CD4-positive, alpha-beta T cell (primary cell): Measurements from ENCODE around the gene HSP90B1. TPM values are rescaled to one million over a fixed set of nuclear protein-coding genes. Genes with fewer than 3 reads are reported as not detected.

ENCODE experiments used
- ATAC-seq: fragments of 200-7000 bp; cut with Tn5 transposase; one replicate; pipeline ENCODE4 v1.10.0; 2022; ENCODE audit warnings: mild to moderate bottlenecking; ENCODE audit not compliant: poor library complexity
- CTCF ChIA-PET: fragments of 350-600 bp; sonication (Branson Sonifier 250); formaldehyde crosslinking; loops from one replicate; lab custom pipeline; 2021; ENCODE audit warnings: antibody characterized with exemption, inconsistent platforms; lab: Charles Lee
- POLR2A ChIA-PET: fragments of 350-600 bp; sonication (Branson Sonifier 250); formaldehyde crosslinking; loops from one replicate; lab custom pipeline; 2021; ENCODE audit warnings: antibody characterized with exemption, inconsistent platforms; lab: Charles Lee
- DNase-seq, 14 experiments: peaks; one replicate each; pipeline ENCODE4 v3.0.0-alpha.2; 2013 to 2020; ENCODE audit warnings: mixed read lengths in 2 of 14
- H3K27ac ChIP-seq, 2 donors: one replicate each; pipeline versions ENCODE4 v1.5.1 to v1.7.0; 2013; ENCODE audit warnings: low read length in 2 of 2, low read depth in 1 of 2, mild to moderate bottlenecking in 1 of 2
- H3K27me3 ChIP-seq, 2 experiments: 1 replicate in 1 of 2; 2 replicates in 1 of 2; pipeline versions ENCODE4 v1.6.1 to v1.7.0; 2013; ENCODE audit warnings: low read length in 2 of 2, control low read depth in 1 of 2, mild to moderate bottlenecking in 1 of 2, moderate library complexity in 1 of 2; ENCODE audit not compliant: insufficient read depth in 2 of 2, control insufficient read depth in 1 of 2
- H3K36me3 ChIP-seq: one replicate; pipeline ENCODE4 v1.6.1; 2013; ENCODE audit warnings: low read length, control low read depth; ENCODE audit not compliant: insufficient read depth
- H3K4me1 ChIP-seq: one replicate; pipeline ENCODE4 v1.6.1; 2013; ENCODE audit warnings: low read length, control low read depth; ENCODE audit not compliant: insufficient read depth
- H3K4me3 ChIP-seq: one replicate; pipeline ENCODE4 v1.5.1; 2013; ENCODE audit warnings: mild to moderate bottlenecking, low read length, moderate library complexity
- H3K9me3 ChIP-seq, 2 experiments: 1 replicate in 1 of 2; 2 replicates in 1 of 2; pipeline versions ENCODE4 v1.6.1 to v1.7.0; 2013; ENCODE audit warnings: low read length in 2 of 2, mild to moderate bottlenecking in 2 of 2, control low read depth in 1 of 2, moderate library complexity in 1 of 2; ENCODE audit not compliant: control insufficient read depth in 1 of 2, insufficient read depth in 1 of 2
- H3K27ac Mint-ChIP-seq: one replicate; pipeline ENCODE4 v1.8.0; 2020; ENCODE audit warnings: mixed read lengths
- H3K27me3 Mint-ChIP-seq: one replicate; pipeline ENCODE4 v1.8.0; 2021; ENCODE audit warnings: mixed read lengths
- H3K36me3 Mint-ChIP-seq: one replicate; pipeline ENCODE4 v1.8.0; 2021; ENCODE audit warnings: low read depth, mixed read lengths
- H3K4me1 Mint-ChIP-seq: one replicate; pipeline ENCODE4 v1.8.0; 2021; ENCODE audit warnings: low read depth, mixed read lengths
- H3K4me3 Mint-ChIP-seq: one replicate; pipeline ENCODE4 v1.8.0; 2020; ENCODE audit warnings: mild to moderate bottlenecking, mixed read lengths
- H3K9me3 Mint-ChIP-seq: one replicate; pipeline ENCODE4 v1.8.0; 2020; ENCODE audit warnings: mixed read lengths
- CTCF ChIP-seq: fragments of 200-600 bp; IDR thresholded peaks from one replicate; pipeline ENCODE4 v1.8.0; 2022; ENCODE audit warnings: antibody characterized with exemption, mild to moderate bottlenecking
- intact Hi-C, 2 experiments: fragments of 100-400 bp; cut with DNase I in 1 of 2; cut with micrococcal nuclease in 1 of 2; formaldehyde crosslinking; loops; one replicate each; pipeline versions ENCODE4 v1.15.1 to v1.9.0; 2023 to 2025; cut with DNase I, micrococcal nuclease
- polyA plus RNA-seq, 2 donors: library from polyadenylated mRNA; unstranded; fragments of 120-200 nt; gene quantifications; one replicate each; pipeline ENCODE4 v1.2.1, GENCODE V29; 2013
- total RNA-seq, 174 experiments: library from RNA in 2 of 174; stranded (reverse) in 2 of 174; gene quantifications; one replicate each; pipeline ENCODE4 v1.2.3 and lab custom pipeline; 2021 to 2026

The HSP90B1 gene
- total RNA-seq (100 to 1,000 TPM; 201 to 212 TPM), total RNA-seq (lab: John Stamatoyannopoulos, UW) (340 to 1,049 (median 548) reads per million in 172 experiments)
- 265 TPM for polyA plus RNA-seq (2013, experiment 1 of 2)
- polyA plus RNA-seq (2013, experiment 2 of 2): 272 TPM

- ATAC-seq (peak; percentile 74), DNase-seq (peak; percentile 98 to 100 (median 99))
- H3K9me3 Mint-ChIP-seq: no peaks in the 10 kb centered on the region
- peaks cover 62% of the 10 kb centered on the region for H3K36me3 Mint-ChIP-seq
- Histone ChIP-seq H3K4me1 (peaks cover 50% of the 10 kb centered on the region), H3K36me3 (peaks cover 30% of the 10 kb centered on the region), H3K27me3 (no peaks in the 10 kb centered on the region), H3K27ac (peak within 1 kb of the TSS; percentile 95 to 98), H3K4me3 (peak within 1 kb of the TSS; percentile 92), H3K9me3 (no peaks in the 10 kb centered on the region)
- CTCF ChIA-PET: interaction anchor here (1.4 to 1.7 kb wide), 3 partner anchors 35 to 179 kb away, joined by 4 to 7 read pairs (median 6); partner anchors contain the start of gene TDG
- H3K27me3 Mint-ChIP-seq: peaks cover 4% of the 10 kb centered on the region
- no peak for TF ChIP-seq CTCF
- peak within 1 kb of the TSS; percentile 97 for H3K27ac Mint-ChIP-seq
- POLR2A ChIA-PET: interaction anchor here (0.6 to 5.1 kb wide), 41 partner anchors 8 to 1400 kb away, joined by 3 to 213 read pairs (median 6); partner anchors contain the start of genes APPL2, C12orf75, EID3 and HCFC2
- H3K4me1 Mint-ChIP-seq: peaks cover 76% of the 10 kb centered on the region
- peak within 1 kb of the TSS; percentile 95 for H3K4me3 Mint-ChIP-seq
- intact Hi-C loops: loop anchor here (1.0 to 10.0 kb wide), 8 partner anchors 27 to 355 kb away; partner anchors contain the start of genes HCFC2 (in 2 of the 2), TDG (in 2 of the 2) and NT5DC3 (in 1 of the 2)
Measured at GRCh38 chr12:103930034-103930786, at the start of gene HSP90B1. Gene HSP90B1 (plus strand): TSS chr12:103930410. CDS start chr12:103930516, 106 bp downstream.

GRCh38 chr12:103881261-103881660 lies 48.9 kb upstream of the HSP90B1 start:
- no peak for TF ChIP-seq CTCF
- Mint-ChIP-seq H3K4me1 (peaks cover 11% of the 10 kb centered on the region), H3K9me3 (no peaks in the 10 kb centered on the region), H3K36me3 (no peaks in the 10 kb centered on the region), H3K4me3 (no peak overlapping the region), H3K27me3 (no peaks in the 10 kb centered on the region), H3K27ac (no peak overlapping the region)
- no peaks in the 10 kb centered on the region for H3K9me3 ChIP-seq
- intact Hi-C loops: no loop called here
- CTCF ChIA-PET: no interaction called here
- no peak overlapping the region for H3K27ac ChIP-seq
- ATAC-seq: no peak
- no peaks in the 10 kb centered on the region for H3K36me3 ChIP-seq
- POLR2A ChIA-PET: interaction anchor here (0.6 kb wide), 1 partner anchor 257 kb away, joined by 3 read pairs; the partner anchor contains the start of gene NFYB
- no peaks in the 10 kb centered on the region for H3K27me3 ChIP-seq
- H3K4me3 ChIP-seq: no peak overlapping the region
- H3K4me1 ChIP-seq: peaks cover 9% of the 10 kb centered on the region
- no peak for DNase-seq

- no peak overlapping the region for H3K27ac Mint-ChIP-seq
- no peaks in the 10 kb centered on the region for H3K27me3 Mint-ChIP-seq
- H3K4me1 Mint-ChIP-seq: peaks cover 7% of the 10 kb centered on the region
- H3K36me3 Mint-ChIP-seq: no peaks in the 10 kb centered on the region
- ATAC-seq (no peak), DNase-seq (no peak)
- Histone ChIP-seq H3K27me3 (no peaks in the 10 kb centered on the region), H3K9me3 (no peaks in the 10 kb centered on the region), H3K4me1 (peaks cover 7% of the 10 kb centered on the region), H3K4me3 (no peak overlapping the region), H3K36me3 (no peaks in the 10 kb centered on the region), H3K27ac (no peak overlapping the region)
- ChIA-PET CTCF (interaction anchor here (2.6 kb wide), 1 partner anchor 226 kb away, joined by 9 read pairs; no protein-coding TSS in a partner anchor), POLR2A (interaction anchor here (1.5 kb wide), 1 partner anchor 19 kb away, joined by 9 read pairs; no protein-coding TSS in a partner anchor)
- intact Hi-C loops: no loop called here
- H3K4me3 Mint-ChIP-seq: no peak overlapping the region
- H3K9me3 Mint-ChIP-seq: no peaks in the 10 kb centered on the region
- TF ChIP-seq CTCF: no peak
Measured at GRCh38 chr12:103882861-103883596, 47.2 kb upstream of the HSP90B1 start.
